GM18511 (cell line): ENCODE measurements around the gene LPCAT3.

Source experiments
- ATAC-seq: cut with Tn5 transposase; IDR thresholded peaks from one replicate; pipeline ENCODE4 v1.9.1; 2021; ENCODE audit warnings: mild to moderate bottlenecking, moderate library complexity; ENCODE audit not compliant: unreplicated experiment

The LPCAT3 gene

GRCh38 chr12:6941267-6941666, 77.0 kb downstream of the LPCAT3 start:
- ATAC-seq = no peak

- ATAC-seq = no peak
Observed at GRCh38 chr12:6939191-6939540, 79.1 kb downstream of the LPCAT3 start.

GRCh38 chr12:6938353-6939190, 79.7 kb downstream of the LPCAT3 start:
- no peak for ATAC-seq

GRCh38 chr12:6937481-6938352, 80.6 kb downstream of the LPCAT3 start:
- ATAC-seq = peak; percentile 91

- ATAC-seq = peak; percentile 7
Observed at GRCh38 chr12:6936636-6937480, 81.4 kb downstream of the LPCAT3 start.

GRCh38 chr12:6936194-6936635, 82.1 kb downstream of the LPCAT3 start:
- ATAC-seq = no peak

- ATAC-seq = no peak
Observed at GRCh38 chr12:6935371-6936193, 82.7 kb downstream of the LPCAT3 start.

GRCh38 chr12:6934110-6934509, 84.2 kb downstream of the LPCAT3 start:
- ATAC-seq = no peak

GRCh38 chr12:6932766-6933165, 85.5 kb downstream of the LPCAT3 start:
- no peak for ATAC-seq

- ATAC-seq = no peak
Observed at GRCh38 chr12:6929466-6930452, 88.5 kb downstream of the LPCAT3 start.

- no peak for ATAC-seq
Observed at GRCh38 chr12:6928703-6929407, 89.4 kb downstream of the LPCAT3 start.

- no peak for ATAC-seq
Observed at GRCh38 chr12:6928022-6928702, 90.1 kb downstream of the LPCAT3 start.

- no peak for ATAC-seq
Observed at GRCh38 chr12:6927379-6928021, 90.8 kb downstream of the LPCAT3 start, which contains the start of gene ATN1. ATN1 (plus strand) TSS chr12:6927959; CDS start chr12:6934002, 6,043 bp downstream.
